WTC11 (cell line): ENCODE data around the gene PRPF6.

Experiments
- CTCF ChIP-seq: fragments of 200-600 bp; IDR thresholded peaks from 2 replicates; pipeline ENCODE4 v1.8.0; 2022; ENCODE audit warnings: antibody characterized with exemption
- PREB ChIP-seq: sonication (generic); formaldehyde crosslinking; IDR thresholded peaks from 2 replicates; pipeline ENCODE4 v1.8.1; 2022; ENCODE audit warnings: mild to moderate bottlenecking, missing genetic modification reagents, moderate library complexity, borderline replicate concordance

GRCh38 chr20:63940472-63941266, 40.3 kb upstream of the PRPF6 start:
- TF ChIP-seq CTCF (no peak), PREB (CRISPR knock-in tag) (no peak)
